WTC11 (cell line): ENCODE results near the gene CAPN13.

ENCODE experiments used
- FOXJ3 ChIP-seq: sonication (generic); formaldehyde crosslinking; IDR thresholded peaks from 2 replicates; pipeline ENCODE4 v1.9.0; 2021; ENCODE audit warnings: missing genetic modification reagents, mild to moderate bottlenecking, borderline replicate concordance
- NR1H2 ChIP-seq: sonication (generic); formaldehyde crosslinking; IDR thresholded peaks from 2 replicates; pipeline ENCODE4 v1.9.0; 2021; ENCODE audit warnings: mild to moderate bottlenecking, moderate library complexity, missing genetic modification reagents
- TEAD1 ChIP-seq: sonication (generic); formaldehyde crosslinking; IDR thresholded peaks from 2 replicates; pipeline ENCODE4 v1.8.0; 2022; ENCODE audit warnings: mild to moderate bottlenecking, missing genetic modification reagents
- ZNF121 ChIP-seq: sonication (generic); formaldehyde crosslinking; IDR thresholded peaks from 2 replicates; pipeline ENCODE4 v1.8.0; 2023; ENCODE audit warnings: missing genetic modification reagents
- TF ChIP-seq, protein P1 (sequence below): fragments of 200-600 bp; IDR thresholded peaks from 2 replicates; pipeline ENCODE4 v1.8.0; 2022; ENCODE audit warnings: antibody characterized with exemption

DNA sequence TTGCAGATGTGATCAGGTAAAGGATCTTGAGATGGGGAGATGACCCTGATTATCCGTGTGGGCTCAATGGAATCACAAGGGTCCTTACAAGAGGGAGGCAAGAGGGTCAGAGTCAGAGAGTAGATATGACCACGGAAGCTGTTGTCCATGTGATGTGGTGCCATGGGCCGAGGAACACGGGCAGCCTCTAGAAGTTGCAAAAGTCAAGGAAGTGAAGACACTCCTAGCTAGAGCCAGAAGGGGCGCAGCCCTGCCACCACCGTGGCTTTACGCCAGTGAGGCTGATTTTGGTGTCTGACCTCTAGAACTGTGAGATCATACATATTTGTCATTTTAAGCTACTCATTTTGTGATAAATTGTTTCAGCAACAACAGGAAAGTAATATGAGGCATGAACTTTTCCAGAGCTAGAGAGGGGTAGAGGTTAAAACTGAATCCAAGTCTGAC is 114.4 kb downstream of the CAPN13 start:
- no peak for TF ChIP-seq FOXJ3
- TF ChIP-seq, protein P1, sequence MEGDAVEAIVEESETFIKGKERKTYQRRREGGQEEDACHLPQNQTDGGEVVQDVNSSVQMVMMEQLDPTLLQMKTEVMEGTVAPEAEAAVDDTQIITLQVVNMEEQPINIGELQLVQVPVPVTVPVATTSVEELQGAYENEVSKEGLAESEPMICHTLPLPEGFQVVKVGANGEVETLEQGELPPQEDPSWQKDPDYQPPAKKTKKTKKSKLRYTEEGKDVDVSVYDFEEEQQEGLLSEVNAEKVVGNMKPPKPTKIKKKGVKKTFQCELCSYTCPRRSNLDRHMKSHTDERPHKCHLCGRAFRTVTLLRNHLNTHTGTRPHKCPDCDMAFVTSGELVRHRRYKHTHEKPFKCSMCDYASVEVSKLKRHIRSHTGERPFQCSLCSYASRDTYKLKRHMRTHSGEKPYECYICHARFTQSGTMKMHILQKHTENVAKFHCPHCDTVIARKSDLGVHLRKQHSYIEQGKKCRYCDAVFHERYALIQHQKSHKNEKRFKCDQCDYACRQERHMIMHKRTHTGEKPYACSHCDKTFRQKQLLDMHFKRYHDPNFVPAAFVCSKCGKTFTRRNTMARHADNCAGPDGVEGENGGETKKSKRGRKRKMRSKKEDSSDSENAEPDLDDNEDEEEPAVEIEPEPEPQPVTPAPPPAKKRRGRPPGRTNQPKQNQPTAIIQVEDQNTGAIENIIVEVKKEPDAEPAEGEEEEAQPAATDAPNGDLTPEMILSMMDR: no peak
- no peak for TF ChIP-seq NR1H2 (CRISPR knock-in tag)
- no peak for TF ChIP-seq ZNF121 (CRISPR knock-in tag)
- no peak for TF ChIP-seq TEAD1 (CRISPR knock-in tag)
